Colonic mucosa (tissue), 4 donors: ENCODE measurements around the gene GSK3A. TPM values are rescaled to one million over a fixed set of nuclear protein-coding genes. Genes with fewer than 3 reads are reported as not detected.

Experiments
- DNase-seq: peaks from one replicate; pipeline ENCODE4 v3.0.0-alpha.2; 2020
- H3K27ac ChIP-seq: fragments of 200-600 bp; one replicate; pipeline ENCODE4 v1.8.0; 2021
- H3K27me3 ChIP-seq: fragments of 200-600 bp; one replicate; pipeline ENCODE4 v1.8.0; 2021
- H3K36me3 ChIP-seq: fragments of 200-600 bp; one replicate; pipeline ENCODE4 v1.8.0; 2021
- H3K4me1 ChIP-seq: fragments of 200-600 bp; one replicate; pipeline ENCODE4 v1.8.0; 2021; ENCODE audit warnings: mild to moderate bottlenecking
- H3K4me3 ChIP-seq: fragments of 200-600 bp; one replicate; pipeline ENCODE4 v1.8.0; 2021
- H3K9ac ChIP-seq, 2 donors: one replicate each; pipeline ENCODE4 v1.7.0; 2013; ENCODE audit warnings: control low read depth in 2 of 2, low read depth in 2 of 2, low read length in 2 of 2
- H3K9me3 ChIP-seq: fragments of 200-600 bp; one replicate; pipeline ENCODE4 v1.8.0; 2021
- intact Hi-C: fragments of 100-400 bp; cut with DNase I; formaldehyde crosslinking; loops from one replicate; pipeline ENCODE4 v1.14.1; 2022
- total RNA-seq, 2 donors: library from RNA; stranded (reverse); fragmentation: NEBNext Ultra II Directional in 1 of 2; extraction: Animal tissue kit (Norgen Biotek cat#: 25700) in 1 of 2; gene quantifications; one replicate each; pipeline ENCODE4 v1.2.1, GENCODE V29; 2021
- TF ChIP-seq, protein P1 (sequence below): fragments of 200-600 bp; IDR thresholded peaks from one replicate; pipeline ENCODE4 v1.8.0; 2022; ENCODE audit warnings: antibody characterized with exemption, mild to moderate bottlenecking
- donor health status: healthy.
- donor health status: DM: no; HTN: no; CAD: no.
- donor health status: DM: no; HTN: no; CAD: no.

The GSK3A gene
- total RNA-seq = 10 to 100 TPM; 47.8 to 51.8 TPM

DNA sequence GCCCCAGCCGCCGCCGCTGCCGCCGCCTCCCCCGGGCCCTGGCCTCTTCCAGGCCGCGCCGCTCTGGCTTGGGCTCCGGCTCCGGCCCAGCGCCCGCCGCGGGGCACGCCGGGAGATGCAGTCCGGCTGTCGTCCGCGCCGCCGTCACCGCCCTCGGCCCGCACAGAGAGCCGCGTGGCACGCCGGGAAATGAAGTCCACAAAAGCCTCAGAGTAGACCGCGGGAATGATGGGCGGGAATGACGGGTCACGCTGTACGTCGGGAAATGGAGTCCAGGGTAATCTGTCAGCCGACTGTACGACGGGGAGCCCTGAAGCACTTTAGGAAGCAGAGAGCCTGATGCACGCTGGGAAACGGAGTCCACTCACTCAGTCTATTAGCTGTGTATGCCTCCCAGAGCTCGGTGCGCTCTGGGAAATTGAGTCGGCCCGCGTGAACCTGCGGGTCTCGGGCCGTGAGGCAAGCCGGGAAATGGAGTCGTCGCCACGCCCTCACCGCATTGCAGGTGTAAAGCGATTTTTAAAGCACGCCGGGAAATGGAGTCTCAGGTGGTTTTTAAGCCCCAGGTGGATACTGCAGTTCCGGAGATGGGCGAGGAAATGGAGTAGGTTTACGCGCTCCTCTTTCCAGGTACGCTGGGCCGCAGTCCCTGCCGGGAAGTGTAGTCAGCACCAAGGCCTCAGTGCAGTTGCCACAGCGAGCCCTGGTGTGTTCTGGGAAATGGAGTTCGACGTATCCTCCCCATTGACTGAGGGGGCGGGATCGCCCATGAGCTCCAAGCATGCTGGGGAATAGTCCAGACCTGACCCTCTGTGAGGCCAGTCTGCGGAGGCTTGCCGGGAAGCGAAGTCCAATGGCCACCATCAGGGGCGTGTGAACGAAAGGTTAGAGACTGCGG is at the start of gene GSK3A:
Gene GSK3A (minus strand): TSS at position 91 of the 898 bp plus-strand sequence. CDS start 137 bp downstream, outside the sequence.
- no peaks in the 10 kb centered on the region for H3K36me3 ChIP-seq
- no peaks in the 10 kb centered on the region for H3K9me3 ChIP-seq
- TF ChIP-seq, protein P1, sequence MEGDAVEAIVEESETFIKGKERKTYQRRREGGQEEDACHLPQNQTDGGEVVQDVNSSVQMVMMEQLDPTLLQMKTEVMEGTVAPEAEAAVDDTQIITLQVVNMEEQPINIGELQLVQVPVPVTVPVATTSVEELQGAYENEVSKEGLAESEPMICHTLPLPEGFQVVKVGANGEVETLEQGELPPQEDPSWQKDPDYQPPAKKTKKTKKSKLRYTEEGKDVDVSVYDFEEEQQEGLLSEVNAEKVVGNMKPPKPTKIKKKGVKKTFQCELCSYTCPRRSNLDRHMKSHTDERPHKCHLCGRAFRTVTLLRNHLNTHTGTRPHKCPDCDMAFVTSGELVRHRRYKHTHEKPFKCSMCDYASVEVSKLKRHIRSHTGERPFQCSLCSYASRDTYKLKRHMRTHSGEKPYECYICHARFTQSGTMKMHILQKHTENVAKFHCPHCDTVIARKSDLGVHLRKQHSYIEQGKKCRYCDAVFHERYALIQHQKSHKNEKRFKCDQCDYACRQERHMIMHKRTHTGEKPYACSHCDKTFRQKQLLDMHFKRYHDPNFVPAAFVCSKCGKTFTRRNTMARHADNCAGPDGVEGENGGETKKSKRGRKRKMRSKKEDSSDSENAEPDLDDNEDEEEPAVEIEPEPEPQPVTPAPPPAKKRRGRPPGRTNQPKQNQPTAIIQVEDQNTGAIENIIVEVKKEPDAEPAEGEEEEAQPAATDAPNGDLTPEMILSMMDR = no peak
- intact Hi-C loops = no loop called here
- H3K9ac ChIP-seq = peak within 1 kb of the TSS; percentile 84 to 93
- peak within 1 kb of the TSS; percentile 94 for H3K27ac ChIP-seq
- peaks cover 12% of the 10 kb centered on the region for H3K4me1 ChIP-seq
- DNase-seq = peak; percentile 99
- peak within 1 kb of the TSS; percentile 88 for H3K4me3 ChIP-seq
- no peaks in the 10 kb centered on the region for H3K27me3 ChIP-seq

DNA sequence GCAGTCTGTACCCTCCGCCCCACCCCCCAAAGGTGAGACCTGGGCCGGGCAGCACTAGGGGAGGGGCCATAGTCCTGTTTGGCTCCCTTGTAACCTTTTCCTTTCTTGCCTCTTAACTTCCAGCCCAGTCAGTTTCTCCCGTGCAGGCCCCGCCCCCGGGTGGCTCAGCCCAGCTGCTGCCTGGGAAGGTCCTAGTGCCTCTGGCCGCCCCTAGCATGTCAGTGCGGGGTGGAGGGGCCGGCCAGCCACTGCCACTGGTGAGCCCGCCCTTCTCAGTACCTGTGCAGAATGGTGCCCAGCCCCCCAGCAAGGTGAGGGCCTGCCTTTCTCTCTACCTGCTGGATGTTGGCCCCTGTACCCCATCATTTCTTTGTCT is 49.0 kb upstream of the GSK3A start:
- TF ChIP-seq, protein P1 = no peak
- Histone ChIP-seq H3K9me3 (no peaks in the 10 kb centered on the region), H3K4me1 (no peaks in the 10 kb centered on the region), H3K27ac (no peak overlapping the region), H3K27me3 (no peaks in the 10 kb centered on the region), H3K36me3 (peaks cover 14% of the 10 kb centered on the region), H3K9ac (peak overlapping the region in 1 of 2 donors; percentile 15), H3K4me3 (no peak overlapping the region)
- intact Hi-C loops = no loop called here
- DNase-seq = peak; percentile 78

DNA sequence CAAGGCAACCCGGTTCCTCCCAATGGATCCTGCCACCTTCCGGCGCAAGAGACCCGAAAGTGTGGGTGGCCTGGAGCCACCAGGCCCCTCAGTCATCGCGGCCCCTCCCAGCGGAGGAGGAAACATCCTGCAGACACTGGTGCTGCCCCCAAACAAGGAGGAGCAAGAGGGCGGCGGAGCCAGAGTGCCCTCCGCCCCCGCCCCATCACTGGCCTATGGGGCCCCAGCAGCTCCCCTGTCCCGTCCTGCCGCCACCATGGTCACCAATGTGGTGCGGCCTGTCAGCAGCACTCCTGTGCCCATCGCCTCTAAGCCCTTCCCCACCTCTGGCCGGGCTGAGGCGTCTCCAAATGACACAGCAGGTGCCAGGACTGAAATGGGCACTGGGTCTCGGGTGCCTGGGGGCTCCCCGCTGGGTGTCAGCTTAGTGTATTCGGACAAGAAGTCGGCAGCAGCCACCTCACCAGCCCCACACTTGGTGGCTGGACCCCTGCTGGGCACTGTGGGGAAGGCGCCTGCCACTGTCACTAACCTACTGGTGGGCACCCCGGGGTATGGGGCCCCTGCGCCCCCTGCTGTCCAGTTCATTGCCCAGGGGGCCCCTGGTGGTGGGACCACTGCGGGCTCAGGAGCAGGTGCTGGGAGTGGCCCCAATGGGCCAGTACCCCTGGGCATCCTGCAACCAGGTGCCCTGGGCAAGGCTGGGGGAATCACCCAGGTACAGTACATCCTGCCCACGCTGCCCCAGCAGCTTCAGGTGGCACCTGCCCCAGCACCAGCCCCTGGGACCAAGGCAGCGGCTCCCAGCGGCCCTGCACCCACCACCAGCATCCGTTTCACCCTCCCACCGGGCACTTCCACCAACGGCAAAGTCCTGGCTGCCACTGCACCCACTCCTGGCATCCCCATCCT is 48.4 kb upstream of the GSK3A start:
- Histone ChIP-seq H3K9ac (no peak overlapping the region), H3K4me3 (no peak overlapping the region), H3K4me1 (peaks cover 2% of the 10 kb centered on the region), H3K27ac (no peak overlapping the region), H3K36me3 (peaks cover 14% of the 10 kb centered on the region), H3K27me3 (no peaks in the 10 kb centered on the region), H3K9me3 (no peaks in the 10 kb centered on the region)
- no peak for DNase-seq
- TF ChIP-seq, protein P1 = peak; percentile 39
- intact Hi-C loops = no loop called here

DNA sequence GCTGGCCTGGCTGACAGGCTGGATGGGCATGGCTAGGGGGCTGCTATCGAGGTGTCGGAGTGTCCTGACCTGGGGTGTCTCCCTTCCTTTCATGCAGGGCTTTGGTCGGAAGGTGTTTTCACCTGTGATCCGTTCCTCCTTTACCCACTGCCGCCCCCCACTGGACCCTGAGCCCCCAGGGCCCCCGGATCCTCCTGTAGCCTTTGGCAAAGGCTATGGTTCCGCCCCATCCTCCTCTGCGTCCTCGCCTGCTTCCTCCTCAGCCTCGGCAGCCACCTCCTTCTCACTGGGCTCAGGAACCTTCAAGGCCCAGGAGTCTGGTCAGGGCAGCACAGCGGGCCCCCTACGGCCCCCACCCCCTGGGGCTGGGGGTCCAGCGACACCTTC is 47.7 kb upstream of the GSK3A start:
- TF ChIP-seq, protein P1 = no peak
- Histone ChIP-seq H3K27ac (no peak overlapping the region), H3K4me1 (peaks cover 8% of the 10 kb centered on the region), H3K36me3 (peaks cover 14% of the 10 kb centered on the region), H3K27me3 (no peaks in the 10 kb centered on the region), H3K9me3 (no peaks in the 10 kb centered on the region), H3K9ac (no peak overlapping the region), H3K4me3 (no peak overlapping the region)
- no peak for DNase-seq
- intact Hi-C loops = no loop called here

DNA sequence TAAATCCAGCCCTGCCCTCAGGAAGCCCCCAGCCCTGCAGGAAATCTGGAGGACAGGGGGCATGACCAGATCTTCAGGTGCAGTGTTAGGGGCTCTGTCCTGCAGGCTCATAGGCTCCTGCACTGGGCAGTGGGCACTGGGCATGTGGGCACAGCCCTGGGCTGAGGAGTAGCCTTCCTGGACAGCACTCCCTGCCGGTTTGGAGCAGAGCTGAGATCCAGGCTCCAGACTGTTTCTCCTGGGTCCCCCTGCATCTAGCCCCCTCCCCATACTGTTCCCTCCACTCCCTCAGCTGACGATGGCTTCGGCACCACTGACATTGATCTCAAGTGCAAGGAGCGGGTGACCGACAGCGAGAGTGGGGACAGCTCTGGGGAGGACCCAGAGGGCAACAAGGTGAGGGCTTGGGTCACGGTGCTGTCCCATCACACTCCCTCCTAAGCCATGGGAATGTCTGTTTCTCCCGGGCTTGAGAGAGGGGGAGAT is 47.2 kb upstream of the GSK3A start:
- H3K9ac ChIP-seq = no peak overlapping the region
- TF ChIP-seq, protein P1 = no peak
- no peaks in the 10 kb centered on the region for H3K9me3 ChIP-seq
- DNase-seq = no peak
- intact Hi-C loops = no loop called here
- H3K36me3 ChIP-seq = peaks cover 14% of the 10 kb centered on the region
- H3K27ac ChIP-seq = no peak overlapping the region
- no peaks in the 10 kb centered on the region for H3K27me3 ChIP-seq
- H3K4me3 ChIP-seq = no peak overlapping the region
- H3K4me1 ChIP-seq = peaks cover 14% of the 10 kb centered on the region
